Endothelial cell of umbilical vein (primary cell): ENCODE measurements around the gene CTSW. TPM values are rescaled to one million over a fixed set of nuclear protein-coding genes. Genes with fewer than 3 reads are reported as not detected.

ENCODE experiments used
- BruUV-seq: library from RNA; stranded (reverse); fragments of 400-500 nt; replicated peaks from 2 replicates; lab custom pipeline; 2021; lab: Mats Ljungman, UMichigan
- CTCF ChIA-PET: fragments of 300-600, 350-600 bp; sonication (Branson Sonifier 250); formaldehyde crosslinking; loops from one replicate; lab custom pipeline; 2021; ENCODE audit warnings: antibody characterized with exemption, inconsistent platforms; lab: Charles Lee
- POLR2A ChIA-PET: fragments of 300-600, 350-600 bp; sonication (Branson Sonifier 250); formaldehyde crosslinking; loops from one replicate; lab custom pipeline; 2021; ENCODE audit warnings: antibody characterized with exemption, inconsistent platforms; lab: Charles Lee
- DNase-seq: peaks from one replicate; pipeline ENCODE4 v3.0.0-alpha.2; 2011; ENCODE audit warnings: low read depth, low spot score
- FAIRE-seq: peaks from 2 replicates; lab custom pipeline; 2011; peaks lifted over from hg19 to GRCh38; lab: Jason Lieb, UNC
- H2AFZ ChIP-seq: 2 replicates; pipeline ENCODE4 v1.6.0; 2012; ENCODE audit warnings: low read depth, low read length, control low read depth, inconsistent platforms
- H3K27ac ChIP-seq: 2 replicates; pipeline ENCODE4 v1.5.1; 2011; ENCODE audit warnings: low read depth, mild to moderate bottlenecking, control low read depth, low read length, moderate library complexity; ENCODE audit not compliant: insufficient read depth
- H3K27me3 ChIP-seq, 2 experiments: 2 replicates each; pipeline versions ENCODE4 v1.6.0 to v1.6.1; 2011; ENCODE audit warnings: low read length in 2 of 2, mixed read lengths in 1 of 2; ENCODE audit not compliant: control insufficient read depth in 2 of 2, insufficient read depth in 2 of 2
- H3K36me3 ChIP-seq, 2 experiments: 2 replicates in 1 of 2; 3 replicates in 1 of 2; pipeline ENCODE4 v1.5.1; 2011; ENCODE audit warnings: low read length in 2 of 2, mild to moderate bottlenecking in 1 of 2, moderate library complexity in 1 of 2; ENCODE audit not compliant: control insufficient read depth in 2 of 2, insufficient read depth in 2 of 2; ENCODE audit errors: extremely low read depth in 1 of 2
- H3K4me1 ChIP-seq: 3 replicates; pipeline ENCODE4 v1.5.1; 2011; ENCODE audit warnings: mild to moderate bottlenecking, low read length; ENCODE audit not compliant: control insufficient read depth, insufficient read depth; ENCODE audit errors: extremely low read depth
- H3K4me2 ChIP-seq: 2 replicates; pipeline ENCODE4 v1.6.1; 2011; ENCODE audit warnings: low read length, control low read depth, mixed read lengths; ENCODE audit not compliant: insufficient read depth
- H3K4me3 ChIP-seq, 3 experiments: fragments of 200-600 bp in 1 of 3; sonication (generic), shearing (Covaris generic) in 1 of 3; replicated peaks in 1 of 3; 2 replicates each; pipeline ENCODE4 v1.5.1; 2011 to 2016; ENCODE audit warnings: control low read depth in 3 of 3, low read length in 3 of 3, mild to moderate bottlenecking in 2 of 3, inconsistent platforms in 1 of 3, low read depth in 1 of 3, moderate library complexity in 1 of 3; ENCODE audit not compliant: insufficient read depth in 1 of 3
- H3K79me2 ChIP-seq: 2 replicates; pipeline ENCODE4 v1.6.0; 2012; ENCODE audit warnings: low read length, inconsistent platforms; ENCODE audit not compliant: control insufficient read depth, insufficient read depth
- H3K9ac ChIP-seq: replicated peaks from 2 replicates; pipeline ENCODE3; 2011; ENCODE audit warnings: low read length, control low read depth; ENCODE audit not compliant: insufficient read depth; ENCODE audit errors: extremely low read depth
- H3K9me1 ChIP-seq: replicated peaks from 3 replicates; pipeline ENCODE4 v1.6.0; 2011; ENCODE audit warnings: mild to moderate bottlenecking, low read length; ENCODE audit not compliant: control insufficient read depth, insufficient read depth; ENCODE audit errors: extremely low read depth
- H3K9me3 ChIP-seq: replicated peaks from 2 replicates; pipeline ENCODE4 v1.5.1; 2012; ENCODE audit warnings: low read length, inconsistent platforms; ENCODE audit not compliant: control insufficient read depth, insufficient read depth
- H4K20me1 ChIP-seq: replicated peaks from 2 replicates; pipeline ENCODE3; 2011; ENCODE audit warnings: mild to moderate bottlenecking, low read length; ENCODE audit not compliant: control insufficient read depth, insufficient read depth; ENCODE audit errors: extremely low read depth
- EZH2 ChIP-seq: IDR thresholded peaks from 2 replicates; pipeline ENCODE4 v1.6.1; 2012; ENCODE audit warnings: borderline replicate concordance, low read depth, mild to moderate bottlenecking, moderate library complexity, low read length, inconsistent platforms; ENCODE audit not compliant: severe bottlenecking
- FOS ChIP-seq: IDR thresholded peaks from 2 replicates; pipeline ENCODE4 v1.6.1; 2011; ENCODE audit warnings: mild to moderate bottlenecking, low read length, moderate library complexity, borderline replicate concordance; ENCODE audit not compliant: insufficient read depth
- GATA2 ChIP-seq: IDR thresholded peaks from 2 replicates; pipeline ENCODE4 v1.7.0; 2011; ENCODE audit warnings: low read depth, mild to moderate bottlenecking, moderate library complexity, mixed read lengths, low read length; ENCODE audit not compliant: insufficient read length, insufficient read depth
- JUN ChIP-seq: IDR thresholded peaks from 2 replicates; pipeline ENCODE4 v1.6.1; 2011; ENCODE audit warnings: borderline replicate concordance, low read depth; ENCODE audit not compliant: insufficient read length, insufficient read depth
- MYC ChIP-seq: IDR thresholded peaks from one replicate; pipeline ENCODE4 v1.6.1; 2011; ENCODE audit warnings: mild to moderate bottlenecking, low read depth, low read length
- POLR2A ChIP-seq: IDR thresholded peaks from 2 replicates; pipeline ENCODE4 v1.6.1; 2012; ENCODE audit warnings: low read depth, mild to moderate bottlenecking, control low read depth, low read length
- POLR2AphosphoS5 ChIP-seq: IDR thresholded peaks from 2 replicates; pipeline ENCODE4 v1.6.1; 2012; ENCODE audit warnings: low read depth, mild to moderate bottlenecking, control low read depth, low read length, moderate library complexity; ENCODE audit not compliant: insufficient read depth
- dilution Hi-C: fragments of 300-500 bp; cut with MboI; formaldehyde crosslinking; loops from one replicate; pipeline ENCODE4 v1.15.0; 2019; ENCODE audit warnings: low sequenced_read_pairs; ENCODE audit not compliant: extremely low pct_ligation_motif_present
- intact Hi-C: fragments of 100-400 bp; cut with micrococcal nuclease; formaldehyde crosslinking; loops from one replicate; pipeline ENCODE4 v1.10.0; 2022
- polyA plus RNA-seq, 4 experiments: library from polyadenylated mRNA; depleted of rRNA in 3 of 4; stranded (reverse) in 3 of 4; unstranded in 1 of 4; fragments of >200 nt; gene quantifications; 2 replicates each; pipeline versions ENCODE4 v1.2.1 to v1.2.3, GENCODE V29; 2011 to 2012; ENCODE audit warnings: missing spikeins in 1 of 4
- total RNA-seq: library from RNA; stranded (reverse); gene quantifications from 2 replicates; pipeline ENCODE4 v1.2.3, GENCODE V29; 2021
- TF ChIP-seq, protein P1 (sequence below): IDR thresholded peaks from 2 replicates; pipeline ENCODE4 v1.6.1; 2011; ENCODE audit not compliant: insufficient read depth, insufficient read length
- TF ChIP-seq, protein P2 (sequence below), 2 donors: IDR thresholded peaks; 1 replicate in 1 of 2; 2 replicates in 1 of 2; pipeline ENCODE4 v1.5.1; 2011; ENCODE audit warnings: low read length in 2 of 2, mild to moderate bottlenecking in 2 of 2, moderate library complexity in 2 of 2, control low read depth in 1 of 2, inconsistent platforms in 1 of 2, low read depth in 1 of 2; ENCODE audit not compliant: insufficient read depth in 1 of 2; ENCODE audit errors: extremely low read depth in 1 of 2

The CTSW gene
- total and polyA plus RNA-seq, 2 donors (not counting 3 experiments of a cell fraction or from before 2014, with no cell fraction given) = not detected

DNA sequence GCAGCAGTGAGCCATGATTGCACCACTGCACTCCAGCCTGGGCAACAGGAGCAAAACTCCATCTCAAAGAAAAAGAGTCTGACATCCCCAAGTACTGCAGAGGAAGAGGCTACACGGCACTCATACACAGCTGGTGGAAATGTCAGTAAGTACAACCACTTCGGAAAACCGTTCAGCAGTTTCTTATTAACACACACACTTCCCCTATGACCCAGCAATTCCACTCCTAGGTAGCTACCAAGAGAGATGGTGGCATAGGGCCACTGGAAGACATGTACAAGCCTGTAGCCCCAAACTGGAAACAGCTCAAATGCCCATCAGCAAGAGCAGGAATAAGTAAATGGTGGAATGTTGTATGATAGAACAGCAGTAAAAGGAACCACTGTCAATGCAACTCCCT is 42.9 kb downstream of the CTSW start:
- dilution Hi-C loops (no loop called here), intact Hi-C loops (no loop called here)
- no peaks in the 10 kb centered on the region for H4K20me1 ChIP-seq
- H3K9me3 ChIP-seq = no peaks in the 10 kb centered on the region
- no peak overlapping the region for H3K4me2 ChIP-seq
- CTCF ChIA-PET = interaction anchor here (1.1 to 1.9 kb wide), 4 partner anchors 10 to 34 kb away, joined by 3 to 7 read pairs (median 4); partner anchors contain the start of genes CCDC85B and FIBP
- peaks cover 6 to 11% of the 10 kb centered on the region in 2 experiments for H3K36me3 ChIP-seq
- peaks cover 24% of the 10 kb centered on the region for H3K79me2 ChIP-seq
- TF ChIP-seq EZH2 (no peak), JUN (no peak), FOS (no peak), GATA2 (no peak), MYC (no peak), POLR2A (no peak), POLR2AphosphoS5 (no peak)
- TF ChIP-seq, protein P1, sequence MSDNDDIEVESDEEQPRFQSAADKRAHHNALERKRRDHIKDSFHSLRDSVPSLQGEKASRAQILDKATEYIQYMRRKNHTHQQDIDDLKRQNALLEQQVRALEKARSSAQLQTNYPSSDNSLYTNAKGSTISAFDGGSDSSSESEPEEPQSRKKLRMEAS = no peak
- TF ChIP-seq, protein P2, sequence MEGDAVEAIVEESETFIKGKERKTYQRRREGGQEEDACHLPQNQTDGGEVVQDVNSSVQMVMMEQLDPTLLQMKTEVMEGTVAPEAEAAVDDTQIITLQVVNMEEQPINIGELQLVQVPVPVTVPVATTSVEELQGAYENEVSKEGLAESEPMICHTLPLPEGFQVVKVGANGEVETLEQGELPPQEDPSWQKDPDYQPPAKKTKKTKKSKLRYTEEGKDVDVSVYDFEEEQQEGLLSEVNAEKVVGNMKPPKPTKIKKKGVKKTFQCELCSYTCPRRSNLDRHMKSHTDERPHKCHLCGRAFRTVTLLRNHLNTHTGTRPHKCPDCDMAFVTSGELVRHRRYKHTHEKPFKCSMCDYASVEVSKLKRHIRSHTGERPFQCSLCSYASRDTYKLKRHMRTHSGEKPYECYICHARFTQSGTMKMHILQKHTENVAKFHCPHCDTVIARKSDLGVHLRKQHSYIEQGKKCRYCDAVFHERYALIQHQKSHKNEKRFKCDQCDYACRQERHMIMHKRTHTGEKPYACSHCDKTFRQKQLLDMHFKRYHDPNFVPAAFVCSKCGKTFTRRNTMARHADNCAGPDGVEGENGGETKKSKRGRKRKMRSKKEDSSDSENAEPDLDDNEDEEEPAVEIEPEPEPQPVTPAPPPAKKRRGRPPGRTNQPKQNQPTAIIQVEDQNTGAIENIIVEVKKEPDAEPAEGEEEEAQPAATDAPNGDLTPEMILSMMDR (IDR thresholded peaks at IDR 0.05; ENCODE audit: extremely low read depth in 1 of 2, insufficient read depth in 1 of 2, low read depth in 1 of 2, low read length in 2 of 2) = no peak
- POLR2A ChIA-PET = no interaction called here
- DNase-seq (no peak), FAIRE-seq (no peak)
- BruUV-seq = no TSS peak
- no peak overlapping the region for H2AFZ ChIP-seq
- H3K4me3 ChIP-seq = no peak overlapping the region
- H3K27ac ChIP-seq = no peak overlapping the region
- peaks cover 19% of the 10 kb centered on the region for H3K4me1 ChIP-seq
- H3K9me1 ChIP-seq = no peaks in the 10 kb centered on the region
- no peak overlapping the region for H3K9ac ChIP-seq
- H3K27me3 ChIP-seq = no peaks in the 10 kb centered on the region
